ENCODE results near the gene FOXF1. TPM values are rescaled to one million over a fixed set of nuclear protein-coding genes. Genes with fewer than 3 reads are reported as not detected.

FOXF1 gene
- total RNA-seq, 4 donors from 2014 or later = 10.8 to 44.1 (median 23.4) TPM

DNA sequence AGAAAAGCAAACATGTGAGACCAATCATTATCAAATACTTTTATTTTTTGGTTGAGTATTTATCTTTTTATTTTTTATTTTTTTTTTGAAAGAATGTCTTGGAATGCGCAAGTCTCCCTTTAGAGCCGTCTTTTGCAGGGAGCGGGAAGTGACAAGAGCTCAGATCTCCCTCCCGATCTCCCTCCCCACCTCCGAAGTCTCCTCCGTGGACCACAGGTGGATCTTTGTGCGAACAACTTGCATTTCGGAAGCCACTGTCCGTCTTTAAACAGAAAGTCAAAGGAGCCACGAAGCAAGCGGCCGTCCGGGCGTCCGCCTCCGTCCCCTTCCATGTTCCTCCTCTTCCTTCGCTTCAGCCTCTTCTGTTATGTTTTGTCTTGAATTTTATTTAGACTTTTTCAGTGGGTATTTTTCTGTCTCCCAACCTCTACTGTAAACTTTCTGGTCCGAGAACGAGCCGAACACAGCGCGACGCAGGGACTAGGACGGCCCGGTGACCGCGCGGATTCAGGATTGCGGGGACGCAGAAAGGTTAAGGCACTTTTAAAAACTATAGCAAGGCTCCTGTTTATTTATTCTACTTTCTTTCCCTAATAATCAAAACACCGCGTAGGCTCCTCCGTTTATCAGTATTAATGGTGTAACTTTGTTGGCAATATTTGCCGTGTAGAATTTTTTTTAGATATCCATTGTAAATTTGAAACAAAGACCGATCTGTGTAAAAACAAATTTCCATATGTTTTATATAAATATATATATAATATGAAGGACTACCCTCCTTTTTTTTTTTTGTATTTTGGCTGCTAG lies 3.3 kb downstream of the FOXF1 start:
- Histone ChIP-seq H3K9me3 (no peaks in the 10 kb centered on the region), H3K27ac (peak overlapping the region; percentile 94 to 99 (median 96)), H3K27me3 (peaks cover 97% of the 10 kb centered on the region), H3K4me3 (peak overlapping the region; percentile 47 to 69 (median 56)), H3K36me3 (no peaks in the 10 kb centered on the region), H3K4me1 (peaks cover 0 to 20% (median 6%) of the 10 kb centered on the region in 4 donors)
- in situ Hi-C loops (cut with MboI; ENCODE audit: low pct_ligation_motif_present in 1 of 4, low pct_unique_long_range_greater_than_20kb in 1 of 4, low sequenced_read_pairs in 3 of 4) (loop anchor here (5.0 to 25.0 kb wide), 6 partner anchors 171 to 701 kb away; no protein-coding TSS in a partner anchor), intact Hi-C loops (cut with DNase I; ENCODE audit: low total_unique reads) (loop anchor here (5.0 kb wide), 2 partner anchors 51 to 151 kb away; no protein-coding TSS in a partner anchor)
- TF ChIP-seq EP300 (IDR thresholded peaks at IDR 0.05; ENCODE audit: low read depth) = no peak
- peak in 2 of 3 donors; percentile 4 to 17 for TF ChIP-seq POLR2AphosphoS5 (IDR thresholded peaks at IDR 0.05)
- DNase-seq = no peak
- 29 to 33% methylated on average over 31 to 35 of the region's 35 CpGs for WGBS, 2 donors (ENCODE audit: low coverage in 1 of 2)

DNA sequence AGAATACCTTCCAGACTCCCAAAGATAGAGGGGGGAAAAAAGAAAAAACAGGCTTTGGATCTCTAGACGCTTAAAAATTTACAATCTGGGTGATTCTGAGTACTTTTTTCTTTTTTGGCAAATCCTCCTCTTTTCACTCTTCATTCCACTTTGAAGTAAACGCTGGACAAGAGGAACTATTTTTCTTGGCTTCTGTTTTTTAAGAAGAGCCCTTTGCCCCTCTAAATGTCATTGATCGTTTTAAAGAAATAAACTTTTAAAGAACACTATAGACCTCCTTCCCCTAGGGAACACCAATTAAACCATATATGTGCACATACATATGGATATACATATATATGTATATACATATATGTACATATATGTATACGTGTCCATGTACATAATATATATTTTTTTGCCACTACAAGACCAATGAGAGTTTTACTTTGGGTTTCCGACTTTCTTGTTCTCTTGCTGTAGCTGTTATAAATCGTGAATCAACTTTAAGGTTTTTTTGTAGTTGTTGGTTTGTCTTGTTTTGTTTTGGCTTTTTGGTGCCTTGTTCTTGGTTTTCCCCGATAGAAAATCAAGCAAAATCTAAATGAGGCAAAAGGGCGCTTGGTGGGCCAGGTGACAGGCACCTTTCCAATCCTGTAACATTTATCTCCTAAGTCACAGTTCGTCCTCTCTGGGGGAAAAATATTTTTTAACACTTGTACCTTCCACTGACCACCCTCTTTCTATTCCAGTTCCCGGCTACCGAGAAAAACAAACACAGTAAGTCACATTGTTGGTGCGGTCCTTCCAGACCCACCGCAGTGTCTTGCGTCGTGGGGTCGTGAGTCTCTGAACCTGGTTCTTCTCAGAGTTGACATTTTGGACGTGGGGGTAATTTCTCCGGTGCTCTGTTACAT lies 4.4 kb downstream of the FOXF1 start:
- no peaks in the 10 kb centered on the region for H3K9me3 ChIP-seq
- intact Hi-C loops (cut with DNase I; ENCODE audit: low total_unique reads) = loop anchor here (5.0 kb wide), 5 partner anchors 52 to 357 kb away; no protein-coding TSS in a partner anchor
- no peaks in the 10 kb centered on the region for H3K36me3 ChIP-seq
- 17 to 20% methylated on average over 17 to 18 of the region's 18 CpGs for WGBS, 2 donors (ENCODE audit: low coverage in 1 of 2)
- in situ Hi-C loops (cut with MboI; ENCODE audit: low pct_ligation_motif_present in 1 of 4, low pct_unique_long_range_greater_than_20kb in 1 of 4, low sequenced_read_pairs in 3 of 4) = loop anchor here (5.0 to 25.0 kb wide), 6 partner anchors 172 to 702 kb away; no protein-coding TSS in a partner anchor
- no peak for TF ChIP-seq EP300 (IDR thresholded peaks at IDR 0.05; ENCODE audit: low read depth)
- no peak for TF ChIP-seq POLR2AphosphoS5 (IDR thresholded peaks at IDR 0.05)
- TF ChIP-seq, protein P1, sequence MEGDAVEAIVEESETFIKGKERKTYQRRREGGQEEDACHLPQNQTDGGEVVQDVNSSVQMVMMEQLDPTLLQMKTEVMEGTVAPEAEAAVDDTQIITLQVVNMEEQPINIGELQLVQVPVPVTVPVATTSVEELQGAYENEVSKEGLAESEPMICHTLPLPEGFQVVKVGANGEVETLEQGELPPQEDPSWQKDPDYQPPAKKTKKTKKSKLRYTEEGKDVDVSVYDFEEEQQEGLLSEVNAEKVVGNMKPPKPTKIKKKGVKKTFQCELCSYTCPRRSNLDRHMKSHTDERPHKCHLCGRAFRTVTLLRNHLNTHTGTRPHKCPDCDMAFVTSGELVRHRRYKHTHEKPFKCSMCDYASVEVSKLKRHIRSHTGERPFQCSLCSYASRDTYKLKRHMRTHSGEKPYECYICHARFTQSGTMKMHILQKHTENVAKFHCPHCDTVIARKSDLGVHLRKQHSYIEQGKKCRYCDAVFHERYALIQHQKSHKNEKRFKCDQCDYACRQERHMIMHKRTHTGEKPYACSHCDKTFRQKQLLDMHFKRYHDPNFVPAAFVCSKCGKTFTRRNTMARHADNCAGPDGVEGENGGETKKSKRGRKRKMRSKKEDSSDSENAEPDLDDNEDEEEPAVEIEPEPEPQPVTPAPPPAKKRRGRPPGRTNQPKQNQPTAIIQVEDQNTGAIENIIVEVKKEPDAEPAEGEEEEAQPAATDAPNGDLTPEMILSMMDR (IDR thresholded peaks at IDR 0.05) = no peak
- TF ChIP-seq POLR2A (IDR thresholded peaks at IDR 0.05) = no peak
- peaks cover under 1 to 17% (median 5%) of the 10 kb centered on the region in 4 donors for H3K4me1 ChIP-seq
- peak overlapping the region; percentile 94 to 99 (median 96) for H3K27ac ChIP-seq
- peaks cover 87% of the 10 kb centered on the region for H3K27me3 ChIP-seq
- DNase-seq = no peak
- H3K4me3 ChIP-seq = peak overlapping the region; percentile 28 to 69 (median 56)

DNA sequence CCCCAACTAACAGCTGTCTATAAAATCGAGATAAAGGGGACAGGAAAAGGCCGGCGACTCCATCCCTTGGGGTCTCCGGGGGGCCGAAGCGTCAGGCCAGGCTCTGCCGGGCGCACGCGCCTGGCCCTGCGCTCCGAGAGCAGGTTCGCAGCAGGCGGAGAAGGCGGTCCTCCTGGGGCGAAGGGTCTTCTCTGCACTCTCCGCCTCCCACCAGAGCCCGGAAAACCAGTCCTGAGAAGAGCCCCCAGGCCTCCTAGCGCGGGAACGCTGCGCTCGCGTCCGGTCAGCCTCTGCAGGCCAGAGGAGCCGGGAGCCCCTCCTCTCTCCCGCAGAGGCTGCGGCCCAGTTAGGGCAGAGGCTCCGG lies 5.1 kb downstream of the FOXF1 start:
- H3K36me3 ChIP-seq = no peaks in the 10 kb centered on the region
- H3K4me1 ChIP-seq = peaks cover 3 to 19% (median 7%) of the 10 kb centered on the region in 4 donors
- H3K27ac ChIP-seq = peak overlapping the region; percentile 94 to 99 (median 96)
- H3K27me3 ChIP-seq = peaks cover 80% of the 10 kb centered on the region
- TF ChIP-seq EP300 (IDR thresholded peaks at IDR 0.05; ENCODE audit: low read depth) (no peak), POLR2AphosphoS5 (IDR thresholded peaks at IDR 0.05) (no peak), POLR2A (IDR thresholded peaks at IDR 0.05) (no peak)
- TF ChIP-seq, protein P1 (IDR thresholded peaks at IDR 0.05) = no peak
- no peaks in the 10 kb centered on the region for H3K9me3 ChIP-seq
- DNase-seq = no peak
- 21% methylated on average over 21 of the region's 29 CpGs; no CpG with 5 or more reads in 1 of the 2 donors for WGBS, 2 donors (ENCODE audit: low coverage in 1 of 2)
- peak overlapping the region; percentile 28 to 69 (median 56) for H3K4me3 ChIP-seq
- in situ Hi-C loops (cut with MboI; ENCODE audit: low pct_ligation_motif_present in 1 of 4, low pct_unique_long_range_greater_than_20kb in 1 of 4, low sequenced_read_pairs in 3 of 4) = loop anchor here (10.0 to 25.0 kb wide), 5 partner anchors 178 to 703 kb away; no protein-coding TSS in a partner anchor
- intact Hi-C loops (cut with DNase I; ENCODE audit: low total_unique reads) = loop anchor here (5.0 kb wide), 3 partner anchors 173 to 358 kb away; no protein-coding TSS in a partner anchor

DNA sequence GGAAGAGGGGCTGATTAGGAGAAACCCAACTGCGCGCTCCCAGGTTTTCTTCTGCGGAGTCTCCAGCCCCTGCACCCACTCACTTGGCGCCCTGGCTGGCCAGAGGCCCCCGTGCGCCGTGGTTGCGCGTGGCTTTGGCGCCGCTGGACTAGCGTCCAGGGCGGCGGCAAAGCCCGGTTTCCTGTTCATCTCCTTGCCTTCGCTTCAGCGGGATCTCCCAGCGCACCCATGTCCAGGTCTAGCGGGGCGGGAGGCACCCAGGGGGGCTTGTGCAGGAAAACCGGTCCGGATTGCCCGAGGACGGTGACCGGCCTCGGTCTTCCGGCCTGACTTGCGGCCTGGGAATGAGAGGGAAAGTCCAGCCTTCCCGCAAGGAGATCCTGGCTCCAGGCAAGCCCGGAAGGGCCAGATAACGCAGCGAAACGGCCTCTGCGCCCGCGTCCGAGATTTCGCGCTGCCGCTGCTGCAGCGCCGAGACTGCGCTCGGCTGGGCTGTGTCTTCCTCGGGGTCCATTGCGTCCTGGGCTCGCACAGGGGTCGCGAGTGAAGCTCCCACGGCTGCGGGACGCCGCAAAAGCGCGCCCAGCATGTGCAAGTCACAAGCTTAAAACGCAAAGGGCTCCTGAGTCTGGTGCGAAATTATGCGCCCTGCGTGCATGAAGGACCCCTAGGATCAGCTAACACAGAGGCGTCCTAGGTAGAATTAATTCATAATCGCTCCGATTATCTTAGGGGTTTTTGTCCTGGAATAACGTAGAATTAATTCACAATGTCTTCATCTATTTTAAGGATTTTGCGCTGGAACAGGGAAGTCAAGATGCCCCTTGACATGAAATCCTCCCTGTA lies 5.7 kb downstream of the FOXF1 start:
- in situ Hi-C loops (cut with MboI; ENCODE audit: low pct_ligation_motif_present in 1 of 4, low pct_unique_long_range_greater_than_20kb in 1 of 4, low sequenced_read_pairs in 3 of 4) = loop anchor here (10.0 to 25.0 kb wide), 5 partner anchors 179 to 704 kb away; no protein-coding TSS in a partner anchor
- intact Hi-C loops (cut with DNase I; ENCODE audit: low total_unique reads) = loop anchor here (2.0 to 5.0 kb wide), 4 partner anchors 174 to 359 kb away; no protein-coding TSS in a partner anchor
- no peak for DNase-seq
- Histone ChIP-seq H3K27ac (peak overlapping the region; percentile 94 to 99 (median 96)), H3K4me1 (peaks cover 6 to 22% (median 9%) of the 10 kb centered on the region in 4 donors), H3K9me3 (no peaks in the 10 kb centered on the region), H3K36me3 (no peaks in the 10 kb centered on the region), H3K4me3 (peak overlapping the region; percentile 28 to 69 (median 56)), H3K27me3 (peaks cover 74% of the 10 kb centered on the region)
- WGBS, 2 donors (ENCODE audit: low coverage in 1 of 2) = 21% methylated on average over 26 of the region's 64 CpGs; no CpG with 5 or more reads in 1 of the 2 donors
- TF ChIP-seq, protein P1 (IDR thresholded peaks at IDR 0.05) = no peak
- no peak for TF ChIP-seq EP300 (IDR thresholded peaks at IDR 0.05; ENCODE audit: low read depth)
- peak; percentile 12 for TF ChIP-seq POLR2A (IDR thresholded peaks at IDR 0.05)
- peak in 2 of 3 donors; percentile 14 to 43 for TF ChIP-seq POLR2AphosphoS5 (IDR thresholded peaks at IDR 0.05)
